Astrocyte of the cerebellum (primary cell): ENCODE data around the gene SAP30BP.
A peak's percentile ranks its signal among the peaks of the same experiment; 100 is the strongest.

ENCODE experiments used
- DNase-seq: peaks from one replicate; pipeline ENCODE4 v3.0.0-alpha.2; 2011; ENCODE audit warnings: low read depth
- H3K4me3 ChIP-seq: 2 replicates; pipeline ENCODE4 v1.5.1; 2011; ENCODE audit warnings: mild to moderate bottlenecking, low read depth, low read length, moderate library complexity
- CTCF ChIP-seq: IDR thresholded peaks from 2 replicates; pipeline ENCODE4 v1.5.1; 2012; ENCODE audit warnings: low read length, low read depth, moderate library complexity, mild to moderate bottlenecking; ENCODE audit errors: missing control alignments
- in situ Hi-C: cut with HindIII; loops from 2 replicates; pipeline ENCODE4 v1.10.0; 2017; ENCODE audit warnings: low sequenced_read_pairs

The SAP30BP gene

DNA sequence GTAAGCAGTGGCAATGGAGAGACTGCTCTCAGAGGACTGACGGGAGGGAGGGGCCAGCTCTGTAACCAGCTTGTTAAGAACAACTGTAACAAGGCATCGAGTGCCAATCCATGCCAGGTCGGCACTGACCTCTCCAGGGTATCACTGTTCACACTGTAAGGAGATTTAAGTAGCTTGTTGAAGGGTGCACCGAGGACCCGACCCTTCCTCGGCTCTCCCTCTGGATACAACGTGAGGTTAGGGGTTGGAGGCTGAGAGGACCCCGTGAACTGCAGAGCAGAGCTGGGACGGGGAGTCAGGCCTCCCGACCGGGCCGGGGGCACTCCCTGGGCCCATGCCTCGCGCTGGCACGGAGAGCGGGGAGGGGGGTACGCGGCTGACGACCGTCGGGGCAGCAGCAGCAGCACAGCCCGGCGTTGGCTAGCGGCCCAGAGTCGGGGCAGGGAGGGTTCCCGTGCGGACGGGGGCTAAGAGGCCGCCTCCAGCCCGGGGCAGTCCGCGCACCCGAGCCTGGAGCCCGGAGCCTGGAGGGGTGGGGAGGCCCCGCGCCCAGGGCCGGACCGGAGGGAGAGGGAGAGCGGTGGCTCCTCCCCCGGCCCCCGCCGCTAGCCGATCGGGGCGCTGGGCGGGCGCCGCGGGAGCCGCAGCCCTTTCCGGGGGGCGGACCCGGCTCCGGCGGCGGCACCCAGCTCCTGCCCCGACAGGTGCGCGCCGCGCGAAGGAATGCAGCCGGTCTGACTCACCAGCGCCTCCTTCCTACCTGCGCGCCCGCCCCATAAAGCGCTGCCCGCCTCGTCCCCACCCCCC is 53.7 kb downstream of the SAP30BP start, which contains the start of gene ITGB4:
ITGB4 (plus strand) TSS at position 804 of the 807 bp plus-strand sequence. CDS start 3,245 bp downstream, outside the sequence.
- no peak for TF ChIP-seq CTCF
- in situ Hi-C loops, result no loop called here
- no peak for DNase-seq
- peak within 1 kb of the TSS; percentile 44 for H3K4me3 ChIP-seq

DNA sequence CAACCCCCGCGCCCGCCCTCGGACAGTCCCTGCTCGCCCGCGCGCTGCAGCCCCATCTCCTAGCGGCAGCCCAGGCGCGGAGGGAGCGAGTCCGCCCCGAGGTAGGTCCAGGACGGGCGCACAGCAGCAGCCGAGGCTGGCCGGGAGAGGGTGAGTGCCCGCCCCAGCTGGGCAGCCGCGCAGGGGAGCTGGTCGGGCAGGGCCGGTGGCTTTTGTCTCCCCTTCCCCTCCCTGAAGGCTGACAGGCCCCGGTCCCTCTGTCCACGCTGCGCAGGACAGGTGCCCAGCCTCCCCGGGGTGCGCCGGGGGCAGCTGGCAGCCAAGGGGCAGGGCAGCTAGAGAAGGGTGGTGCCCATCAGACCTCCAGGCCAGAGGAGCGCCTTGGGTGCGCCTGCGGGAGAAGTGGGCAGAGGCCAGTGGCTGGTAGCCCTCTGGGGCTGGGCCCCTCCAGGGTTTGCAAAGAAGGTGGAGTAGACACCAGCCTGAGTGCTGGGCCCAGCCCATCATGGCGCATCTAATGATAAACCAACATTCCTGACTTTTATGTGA is 54.4 kb downstream of the SAP30BP start:
- H3K4me3 ChIP-seq, result peak overlapping the region; percentile 44
- TF ChIP-seq CTCF, result no peak
- in situ Hi-C loops, result no loop called here
- DNase-seq, result no peak

DNA sequence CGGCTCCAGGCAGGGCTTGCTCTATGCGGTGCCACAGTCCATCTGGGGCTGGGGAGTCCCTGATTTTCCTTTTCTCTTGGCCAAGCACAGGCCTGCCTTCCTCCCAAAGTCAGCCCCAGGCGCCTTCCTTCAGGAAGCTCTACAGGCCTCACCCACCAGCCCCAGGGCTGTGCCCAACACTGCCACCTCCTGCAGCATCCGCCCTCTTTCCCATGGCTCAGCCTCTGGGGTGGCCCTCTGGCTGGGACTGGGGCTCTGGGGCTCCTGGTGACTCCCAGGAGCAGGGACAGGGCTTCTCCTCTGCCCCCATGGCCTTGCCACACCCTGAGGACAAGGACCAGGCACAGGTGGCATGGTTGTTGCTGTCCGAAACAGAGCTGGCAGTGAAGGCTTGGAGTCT is 54.9 kb downstream of the SAP30BP start:
- TF ChIP-seq CTCF, result no peak
- in situ Hi-C loops, result no loop called here
- no peak for DNase-seq
- peak overlapping the region; percentile 44 for H3K4me3 ChIP-seq

DNA sequence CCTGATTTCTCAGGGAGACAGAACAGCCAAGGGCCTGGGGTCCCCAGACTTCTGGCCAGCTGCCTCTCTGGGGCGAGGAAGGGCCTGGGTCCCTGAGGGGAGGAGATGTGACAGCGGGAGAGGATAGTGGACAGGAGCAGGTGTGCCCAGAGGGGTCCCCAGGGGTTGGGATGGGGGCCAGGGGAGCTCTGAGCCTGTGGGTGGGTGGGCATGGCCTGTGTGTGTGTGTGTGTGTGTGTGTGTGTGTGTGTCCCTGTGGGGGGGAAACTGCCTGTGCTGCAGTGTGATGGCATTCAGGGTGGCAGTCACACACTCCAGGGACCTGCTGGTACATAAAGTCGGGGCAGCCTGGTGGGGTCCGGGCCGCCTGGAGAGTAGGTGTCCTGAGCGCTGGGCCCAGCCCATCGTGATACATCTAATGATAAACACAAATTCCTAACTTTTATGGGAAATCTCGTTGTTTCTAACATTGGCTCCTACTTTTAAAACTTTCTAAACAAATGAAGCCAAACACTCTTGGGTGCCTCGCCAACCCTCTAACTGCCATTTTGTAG is 55.5 kb downstream of the SAP30BP start:
- no peak for TF ChIP-seq CTCF
- H3K4me3 ChIP-seq, result peak overlapping the region; percentile 44
- in situ Hi-C loops, result no loop called here

GRCh38 chr17:75723171-75723930 is 56.2 kb downstream of the SAP30BP start:
- no peak for DNase-seq
- in situ Hi-C loops, result no loop called here
- H3K4me3 ChIP-seq, result peak overlapping the region; percentile 44
- TF ChIP-seq CTCF, result no peak

More for the DNA sequence above, 55.5 kb downstream of the SAP30BP start:
- DNase-seq, result no peak
